Gastrocnemius medialis (tissue), 4 donors: ENCODE results near the gene GPR176. TPM values are rescaled to one million over a fixed set of nuclear protein-coding genes. Genes with fewer than 3 reads are reported as not detected.

Experiments
- ATAC-seq, 2 donors: fragments of 150-250 bp; one replicate each; pipeline ENCODE4 v1.9.1; 2016
- DNase-seq, 2 donors: peaks; one replicate each; pipeline ENCODE4 v3.0.0-alpha.2; 2019
- H3K27ac ChIP-seq, 4 donors: fragments of 200-600 bp; sonication (generic); 1 replicate in 1 of 4; 2 replicates in 3 of 4; pipeline ENCODE4 v1.5.1; 2016 to 2018; ENCODE audit warnings: mild to moderate bottlenecking in 2 of 4, moderate library complexity in 1 of 4
- H3K27me3 ChIP-seq, 3 donors: fragments of 200-600 bp; sonication (generic) in 2 of 3; 1 replicate in 1 of 3; 2 replicates in 2 of 3; pipeline versions ENCODE4 v1.5.1 to v1.6.0; 2016 to 2019; ENCODE audit warnings: mild to moderate bottlenecking in 1 of 3, moderate library complexity in 1 of 3
- H3K36me3 ChIP-seq, 2 donors: fragments of 200-600 bp; sonication (generic) in 1 of 2; one replicate each; pipeline ENCODE4 v1.5.1; 2017 to 2018
- H3K4me1 ChIP-seq, 2 donors: fragments of 200-600 bp; sonication (generic) in 1 of 2; one replicate each; pipeline ENCODE4 v1.5.1; 2016 to 2017; ENCODE audit warnings: mild to moderate bottlenecking in 2 of 2
- H3K4me3 ChIP-seq, 4 donors: fragments of 200-600 bp; sonication (generic) in 3 of 4; 1 replicate in 1 of 4; 2 replicates in 3 of 4; pipeline ENCODE4 v1.5.1; 2016 to 2019; ENCODE audit warnings: mild to moderate bottlenecking in 2 of 4
- H3K9me3 ChIP-seq, 3 donors: fragments of 200-600 bp; sonication (generic) in 2 of 3; 1 replicate in 1 of 3; 2 replicates in 2 of 3; pipeline ENCODE4 v1.5.1; 2016 to 2019
- POLR2A ChIP-seq, 2 donors: fragments of 450-650 bp; IDR thresholded peaks; one replicate each; pipeline ENCODE4 v1.6.1; 2017; ENCODE audit warnings: antibody characterized with exemption in 2 of 2, mild to moderate bottlenecking in 2 of 2, moderate library complexity in 2 of 2
- in situ Hi-C, 4 donors: fragments of 200-750 bp; cut with MboI; loops; one replicate each; pipeline versions ENCODE4 v1.15.0 to v1.8.0; 2017; ENCODE audit warnings: low sequenced_read_pairs in 4 of 4
- intact Hi-C: fragments of 100-400 bp; cut with DNase I; formaldehyde crosslinking; loops from one replicate; pipeline ENCODE4 v1.15.1; 2023; ENCODE audit warnings: low total_unique reads
- total RNA-seq, 4 donors: library from RNA; depleted of rRNA; stranded (reverse); fragments of >200 nt; gene quantifications; one replicate each; pipeline versions ENCODE4 v1.1.0 to v1.2.3, GENCODE V29; 2016
- TF ChIP-seq, protein P1 (sequence below), 5 experiments: fragments of 450-650 bp in 3 of 5; fragments of 200-600 bp in 2 of 5; sonication (generic) in 2 of 5; IDR thresholded peaks in 4 of 5; conservative IDR thresholded peaks in 1 of 5; 1 replicate in 4 of 5; 2 replicates in 1 of 5; pipeline ENCODE4 v1.5.1; 2016 to 2019; ENCODE audit warnings: antibody characterized with exemption in 5 of 5, mild to moderate bottlenecking in 3 of 5, moderate library complexity in 3 of 5

Gene GPR176
- total RNA-seq, 4 donors from 2014 or later, result 1.1 to 3.0 (median 1.7) TPM

DNA sequence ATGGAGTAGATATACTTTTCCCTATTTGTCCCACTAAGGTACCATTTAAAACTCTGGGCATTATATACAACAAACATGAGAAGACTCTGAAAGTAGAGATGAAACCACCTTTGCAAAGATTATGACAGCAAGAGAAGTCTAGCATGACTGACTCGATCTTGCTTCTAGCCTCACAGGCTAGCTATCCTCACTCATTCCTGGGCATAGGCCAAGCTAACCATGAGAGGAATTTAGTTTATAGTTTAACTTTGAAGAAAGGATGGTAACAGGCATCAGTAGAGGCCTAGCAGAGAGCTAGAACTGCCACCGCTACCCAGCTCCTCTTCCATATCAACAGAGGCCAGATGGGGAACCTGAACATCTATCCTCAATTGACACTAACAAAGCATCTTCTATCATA is 74.0 kb downstream of the GPR176 start:
- no peaks in the 10 kb centered on the region for H3K27me3 ChIP-seq
- H3K4me3 ChIP-seq, result no peak overlapping the region
- H3K27ac ChIP-seq, result no peak overlapping the region
- no peaks in the 10 kb centered on the region for H3K9me3 ChIP-seq
- no peak for DNase-seq
- no peaks in the 10 kb centered on the region for H3K4me1 ChIP-seq
- no peaks in the 10 kb centered on the region for H3K36me3 ChIP-seq
- no peak for ATAC-seq
- intact Hi-C loops (no loop called here), in situ Hi-C loops (no loop called here)
- no peak for TF ChIP-seq POLR2A (IDR thresholded peaks at IDR 0.05)
- TF ChIP-seq, protein P1, sequence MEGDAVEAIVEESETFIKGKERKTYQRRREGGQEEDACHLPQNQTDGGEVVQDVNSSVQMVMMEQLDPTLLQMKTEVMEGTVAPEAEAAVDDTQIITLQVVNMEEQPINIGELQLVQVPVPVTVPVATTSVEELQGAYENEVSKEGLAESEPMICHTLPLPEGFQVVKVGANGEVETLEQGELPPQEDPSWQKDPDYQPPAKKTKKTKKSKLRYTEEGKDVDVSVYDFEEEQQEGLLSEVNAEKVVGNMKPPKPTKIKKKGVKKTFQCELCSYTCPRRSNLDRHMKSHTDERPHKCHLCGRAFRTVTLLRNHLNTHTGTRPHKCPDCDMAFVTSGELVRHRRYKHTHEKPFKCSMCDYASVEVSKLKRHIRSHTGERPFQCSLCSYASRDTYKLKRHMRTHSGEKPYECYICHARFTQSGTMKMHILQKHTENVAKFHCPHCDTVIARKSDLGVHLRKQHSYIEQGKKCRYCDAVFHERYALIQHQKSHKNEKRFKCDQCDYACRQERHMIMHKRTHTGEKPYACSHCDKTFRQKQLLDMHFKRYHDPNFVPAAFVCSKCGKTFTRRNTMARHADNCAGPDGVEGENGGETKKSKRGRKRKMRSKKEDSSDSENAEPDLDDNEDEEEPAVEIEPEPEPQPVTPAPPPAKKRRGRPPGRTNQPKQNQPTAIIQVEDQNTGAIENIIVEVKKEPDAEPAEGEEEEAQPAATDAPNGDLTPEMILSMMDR (IDR thresholded peaks at IDR 0.05 in 4 of 5, conservative IDR thresholded peaks at IDR 0.05 in 1 of 5), result no peak

DNA sequence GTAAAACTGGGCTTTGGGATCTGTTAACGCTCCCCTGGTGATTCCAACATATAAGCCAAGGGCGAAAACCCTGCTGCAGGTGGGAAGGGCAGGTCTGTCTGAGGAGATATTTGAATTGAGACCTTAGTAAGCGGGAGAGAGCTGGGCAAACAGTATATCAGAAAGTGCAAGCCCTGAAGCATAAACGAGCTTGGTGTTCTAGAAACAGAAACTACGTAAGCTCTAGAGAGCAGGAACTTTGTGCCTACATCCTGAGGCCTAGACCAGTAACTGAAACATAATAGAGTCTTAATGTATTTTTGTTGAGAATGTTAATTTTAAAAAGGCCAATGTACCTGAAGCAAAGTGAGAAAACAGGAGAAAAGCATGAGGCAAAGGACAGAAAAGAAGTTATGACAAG is 74.5 kb downstream of the GPR176 start:
- DNase-seq, result no peak
- no peaks in the 10 kb centered on the region for H3K27me3 ChIP-seq
- no peak overlapping the region for H3K4me3 ChIP-seq
- no peaks in the 10 kb centered on the region for H3K4me1 ChIP-seq
- no peak for TF ChIP-seq POLR2A (IDR thresholded peaks at IDR 0.05)
- TF ChIP-seq, protein P1 (IDR thresholded peaks at IDR 0.05 in 4 of 5, conservative IDR thresholded peaks at IDR 0.05 in 1 of 5), result no peak
- intact Hi-C loops (no loop called here), in situ Hi-C loops (no loop called here)
- no peaks in the 10 kb centered on the region for H3K36me3 ChIP-seq
- no peak overlapping the region for H3K27ac ChIP-seq
- no peaks in the 10 kb centered on the region for H3K9me3 ChIP-seq
- no peak for ATAC-seq

DNA sequence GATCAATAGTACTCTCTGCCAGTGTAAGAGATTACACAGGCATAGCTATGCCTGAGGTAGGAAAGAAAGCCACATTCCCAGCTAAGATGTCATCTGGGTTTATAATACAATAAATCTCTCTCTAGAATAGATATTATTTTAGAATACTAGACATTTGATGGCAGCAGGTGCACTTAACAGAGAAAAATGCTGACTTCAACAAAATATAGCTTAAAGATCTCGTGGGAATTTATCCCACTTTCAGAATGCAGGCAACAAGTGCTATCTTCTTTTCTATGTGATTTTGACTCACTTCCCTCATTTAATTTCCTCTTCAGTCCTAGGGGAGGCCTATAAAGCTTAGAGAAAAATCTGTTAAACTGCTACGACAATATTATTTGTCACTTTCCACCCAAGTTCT is 76.5 kb downstream of the GPR176 start:
- intact Hi-C loops (no loop called here), in situ Hi-C loops (no loop called here)
- Histone ChIP-seq H3K4me1 (no peaks in the 10 kb centered on the region), H3K9me3 (no peaks in the 10 kb centered on the region), H3K36me3 (no peaks in the 10 kb centered on the region), H3K27me3 (no peaks in the 10 kb centered on the region), H3K27ac (no peak overlapping the region), H3K4me3 (no peak overlapping the region)
- TF ChIP-seq POLR2A (IDR thresholded peaks at IDR 0.05), result no peak
- TF ChIP-seq, protein P1 (IDR thresholded peaks at IDR 0.05 in 4 of 5, conservative IDR thresholded peaks at IDR 0.05 in 1 of 5), result no peak
- no peak for ATAC-seq
- DNase-seq, result no peak

DNA sequence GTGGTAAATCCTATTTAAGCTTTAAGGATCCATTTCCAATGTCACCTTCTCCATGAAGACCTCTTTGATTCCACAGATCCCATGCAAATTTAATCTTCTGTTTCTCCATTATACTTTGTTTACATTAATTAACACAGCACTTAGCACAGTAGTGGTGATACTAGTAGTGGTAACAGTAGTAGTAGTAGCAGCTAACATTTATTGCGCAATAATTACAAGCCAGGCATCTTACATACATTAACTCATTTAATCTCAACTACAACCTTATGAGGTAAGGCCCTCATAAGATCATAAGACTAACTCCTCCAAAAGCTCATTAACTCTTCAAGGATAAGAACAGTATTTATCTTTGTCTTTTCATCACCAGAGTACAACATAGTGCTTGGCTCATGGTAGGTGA is 82.6 kb downstream of the GPR176 start:
- intact Hi-C loops (no loop called here), in situ Hi-C loops (no loop called here)
- no peak for DNase-seq
- Histone ChIP-seq H3K9me3 (no peaks in the 10 kb centered on the region), H3K27ac (no peak overlapping the region), H3K36me3 (no peaks in the 10 kb centered on the region), H3K27me3 (no peaks in the 10 kb centered on the region), H3K4me3 (no peak overlapping the region), H3K4me1 (no peaks in the 10 kb centered on the region)
- ATAC-seq, result no peak
- TF ChIP-seq, protein P1 (IDR thresholded peaks at IDR 0.05 in 4 of 5, conservative IDR thresholded peaks at IDR 0.05 in 1 of 5), result no peak
- TF ChIP-seq POLR2A (IDR thresholded peaks at IDR 0.05), result no peak

DNA sequence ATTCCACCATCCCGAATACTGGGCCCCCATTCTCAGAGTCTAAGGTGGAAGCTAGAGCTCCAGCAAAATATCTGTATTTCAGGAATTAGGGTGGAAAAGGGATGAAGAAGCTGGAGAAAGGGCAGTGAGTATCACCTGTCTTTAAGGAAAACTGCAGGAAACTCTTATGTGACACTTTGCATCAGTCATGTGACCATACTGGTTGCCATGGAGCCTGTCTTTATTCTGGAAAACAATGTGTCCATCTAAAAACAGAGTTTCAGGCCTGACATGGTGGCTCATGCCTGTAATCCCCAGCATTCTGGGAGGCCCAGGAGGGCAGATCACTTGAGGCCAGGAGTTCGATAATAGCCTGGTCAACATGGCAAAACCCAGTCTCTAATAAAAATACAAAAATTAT is 84.5 kb downstream of the GPR176 start:
- H3K27ac ChIP-seq, result no peak overlapping the region
- H3K9me3 ChIP-seq, result no peaks in the 10 kb centered on the region
- H3K4me1 ChIP-seq, result no peaks in the 10 kb centered on the region
- no peaks in the 10 kb centered on the region for H3K36me3 ChIP-seq
- intact Hi-C loops, result no loop called here
- in situ Hi-C loops, result no loop called here
- TF ChIP-seq POLR2A (IDR thresholded peaks at IDR 0.05), result no peak
- TF ChIP-seq, protein P1 (IDR thresholded peaks at IDR 0.05 in 4 of 5, conservative IDR thresholded peaks at IDR 0.05 in 1 of 5), result no peak
- no peaks in the 10 kb centered on the region for H3K27me3 ChIP-seq
- H3K4me3 ChIP-seq, result no peak overlapping the region
- no peak for ATAC-seq
- no peak for DNase-seq
